Pons (tissue), 1 donor: ENCODE measurements around the gene ASCC1.
"Not testable (repeated sequence)": the region's sequence is repeated elsewhere in the genome, so short reads cannot be mapped to it uniquely, and the experiment has no call there.

Experiments used
- DNase-seq: peaks from one replicate; pipeline ENCODE4 v3.0.0-alpha.2; 2016; ENCODE audit warnings: low spot score

Gene ASCC1

DNA sequence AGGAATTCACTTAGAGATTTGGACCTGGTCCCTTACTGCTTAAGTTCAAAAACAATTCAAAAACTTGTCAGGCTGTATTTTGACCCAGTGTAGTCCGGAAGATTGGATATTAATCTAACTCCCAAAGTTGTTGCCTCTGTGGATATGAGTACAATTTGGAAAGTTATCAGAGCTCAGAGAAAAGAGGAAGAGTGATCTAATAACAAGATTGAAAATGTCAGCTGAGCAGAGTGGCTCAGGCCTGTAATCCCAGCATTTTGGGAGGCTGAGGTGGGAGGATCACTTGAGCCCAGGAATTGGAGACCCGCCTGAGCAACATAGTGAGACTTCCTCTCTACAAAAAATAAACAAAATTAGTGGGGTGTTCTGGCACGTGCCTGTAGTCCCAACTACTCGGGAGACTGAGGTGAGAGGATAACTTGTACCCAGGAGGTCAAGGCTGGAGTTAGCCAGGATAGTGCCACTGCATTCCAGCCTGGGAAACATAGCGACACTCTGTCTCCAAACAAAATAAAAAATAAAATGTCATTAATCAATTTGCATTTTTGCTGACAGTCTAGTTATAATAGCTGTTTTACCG is 3.2 kb upstream of the ASCC1 start:
- no peak for DNase-seq

DNA sequence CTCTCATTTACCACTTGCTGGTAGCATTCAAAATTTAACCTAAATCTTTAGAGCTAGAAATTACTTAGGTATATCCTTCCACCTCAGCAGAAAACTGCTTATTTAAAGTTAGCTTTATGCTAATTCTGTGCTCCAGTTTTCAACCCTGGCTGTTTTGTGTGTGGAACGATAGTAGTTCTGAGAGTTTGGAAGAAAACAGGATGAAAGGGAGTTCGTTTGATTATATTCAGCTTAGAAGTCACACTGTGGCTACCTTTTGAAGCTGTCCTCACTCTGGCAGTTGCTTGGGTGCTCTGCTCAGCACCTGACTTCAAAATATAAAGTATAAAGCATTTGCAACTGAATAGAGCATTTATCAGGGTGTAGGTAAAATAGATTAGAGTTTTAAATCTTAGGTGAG is 2.6 kb upstream of the ASCC1 start:
- no peak for DNase-seq

DNA sequence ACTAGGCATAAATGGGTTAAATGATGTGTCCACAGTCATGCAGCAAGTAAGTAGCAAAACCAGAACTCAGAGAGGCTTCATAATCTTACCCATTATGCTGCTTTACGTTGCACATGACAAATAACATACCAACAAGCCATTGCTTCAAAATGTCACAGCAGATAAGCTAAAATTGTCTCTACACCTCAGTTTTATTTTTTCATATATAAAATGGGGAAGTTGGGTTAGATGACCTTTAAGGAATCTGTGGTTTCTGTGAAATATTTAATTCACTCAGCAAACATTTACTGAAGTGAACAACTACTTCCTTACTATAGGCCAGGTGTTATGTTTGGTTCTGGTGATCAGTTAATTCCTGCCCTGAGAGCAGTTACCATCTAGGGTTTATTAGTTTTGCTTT is 2.2 kb upstream of the ASCC1 start:
- no peak for DNase-seq

DNA sequence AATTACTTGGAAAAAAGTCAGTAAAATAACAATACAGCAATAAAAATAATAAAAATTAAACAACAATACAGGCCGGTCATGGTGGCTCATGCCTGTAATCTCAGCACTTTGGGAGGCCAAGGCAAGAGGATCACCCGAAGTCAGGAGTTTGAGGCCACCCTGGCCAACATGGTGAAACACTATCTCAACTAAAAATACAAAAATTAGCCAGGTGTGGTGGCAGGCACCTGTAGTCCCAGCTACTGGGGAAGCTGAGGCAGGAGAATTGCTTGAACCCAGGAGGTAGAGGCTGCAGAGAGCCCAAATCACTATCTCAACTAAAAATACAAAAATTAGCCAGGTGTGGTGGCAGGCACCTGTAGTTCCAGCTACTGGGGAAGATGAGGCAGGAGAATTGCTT is 4.2 kb downstream of the ASCC1 start:
- not testable (repeated sequence) for DNase-seq

DNA sequence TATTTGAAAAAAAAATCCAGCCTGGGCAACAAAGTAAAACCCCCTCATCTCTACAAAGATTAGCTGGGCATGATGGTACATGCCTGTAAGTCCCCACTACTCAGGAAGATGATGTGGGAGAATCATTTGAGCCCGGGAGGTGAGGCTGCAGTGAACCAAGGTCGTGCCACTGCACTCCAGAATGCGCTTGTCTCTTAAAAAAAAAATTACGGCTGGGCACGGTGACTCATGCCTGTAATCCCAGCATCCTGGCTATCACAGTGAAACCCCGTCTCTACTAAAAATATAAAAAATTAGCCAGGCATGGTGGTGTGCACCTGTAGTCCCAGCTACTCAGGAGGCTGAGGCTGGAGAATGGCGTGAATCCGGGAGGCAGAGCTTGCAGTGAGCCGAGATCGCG is 4.7 kb downstream of the ASCC1 start:
- DNase-seq = not testable (repeated sequence)

DNA sequence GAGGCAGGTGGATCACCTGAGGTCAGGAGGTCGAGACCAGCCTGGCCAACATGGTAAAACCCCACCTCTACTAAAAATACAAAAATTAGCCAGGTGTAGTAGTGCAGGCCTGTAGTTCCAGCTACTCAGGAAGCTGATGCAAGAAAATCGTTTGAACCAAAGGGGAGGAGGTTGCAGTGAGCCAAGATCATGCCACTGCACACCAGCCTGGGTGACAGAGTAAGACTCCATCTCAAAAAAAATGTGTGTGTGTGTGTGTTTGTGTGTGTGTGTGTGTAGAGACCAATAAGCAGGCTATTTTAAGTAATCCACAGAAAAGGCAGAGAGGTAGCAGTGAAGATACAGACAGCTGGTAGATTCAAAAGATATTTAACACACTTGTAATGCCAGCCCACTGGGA is 7.5 kb downstream of the ASCC1 start:
- DNase-seq = not testable (repeated sequence)

DNA sequence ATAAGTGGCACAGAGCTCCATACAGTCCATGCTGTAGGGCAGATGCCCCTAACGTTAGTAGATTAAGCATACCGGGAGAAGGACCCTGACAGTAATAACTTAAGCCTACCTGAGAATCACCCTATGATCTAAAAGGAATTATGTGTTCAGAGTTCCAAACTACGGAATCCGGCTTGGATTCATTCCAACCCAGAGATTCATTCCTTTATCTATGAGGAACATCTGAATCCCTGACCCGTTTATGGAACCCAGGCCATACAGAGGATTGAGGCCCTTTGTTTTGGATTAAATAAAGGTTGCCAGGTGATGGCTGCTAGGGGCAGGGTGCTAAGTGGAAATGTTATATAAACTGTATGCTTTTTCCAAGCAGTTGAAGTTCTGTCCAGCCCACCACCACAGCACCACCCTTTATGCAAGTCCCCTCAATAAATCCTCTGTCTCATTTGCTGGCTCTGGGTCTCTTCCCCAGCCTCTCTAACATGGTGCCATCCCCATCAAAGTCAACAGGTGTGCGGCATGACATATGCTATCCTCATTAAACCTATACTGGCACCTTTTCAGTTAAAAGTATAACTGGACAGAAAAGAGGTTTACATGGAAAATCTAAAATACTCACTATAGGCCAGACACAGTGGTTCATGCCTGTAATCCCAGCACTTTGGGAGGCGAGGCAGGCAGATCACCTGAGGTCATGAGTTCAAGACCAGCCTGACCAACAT is 9.4 kb downstream of the ASCC1 start:
- no peak for DNase-seq

DNA sequence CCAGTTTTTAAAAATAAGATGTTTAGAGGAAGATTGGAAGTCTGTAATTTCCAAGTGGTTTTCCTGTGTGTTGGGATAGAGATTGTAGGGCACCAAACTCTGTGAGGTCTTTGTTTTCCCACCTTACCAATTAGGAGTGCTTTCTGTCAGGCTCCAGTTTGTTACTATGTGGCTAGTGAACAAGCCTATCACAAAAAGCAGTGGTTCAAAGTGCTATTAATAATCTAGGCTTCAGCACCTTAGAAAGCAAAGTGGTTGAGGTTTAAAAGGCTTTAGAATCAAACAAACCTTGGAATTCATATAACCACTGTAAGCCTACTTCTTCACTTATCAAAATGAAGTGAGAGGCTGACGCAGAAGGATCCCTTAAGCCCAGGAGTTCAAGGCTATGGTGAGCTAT is 11.4 kb downstream of the ASCC1 start:
- DNase-seq = no peak

DNA sequence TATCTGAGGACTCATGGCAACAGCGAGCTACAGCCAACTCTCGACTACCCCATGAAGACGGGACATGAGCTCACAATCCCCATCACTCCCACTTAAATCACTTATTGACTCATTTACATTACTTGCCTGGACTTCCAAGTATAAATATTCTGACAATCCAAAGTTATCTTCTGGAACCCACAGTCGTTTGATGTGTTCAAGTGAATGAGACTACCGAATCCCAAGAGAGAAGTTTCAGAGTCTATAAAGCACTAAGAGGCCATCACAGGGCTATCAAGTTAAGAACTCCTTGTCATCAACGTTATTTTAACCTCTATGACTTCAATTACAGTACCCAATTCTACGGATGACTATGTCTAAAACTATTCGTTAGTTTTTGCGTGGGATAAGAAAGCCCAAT is 11.8 kb downstream of the ASCC1 start:
- DNase-seq = no peak

DNA sequence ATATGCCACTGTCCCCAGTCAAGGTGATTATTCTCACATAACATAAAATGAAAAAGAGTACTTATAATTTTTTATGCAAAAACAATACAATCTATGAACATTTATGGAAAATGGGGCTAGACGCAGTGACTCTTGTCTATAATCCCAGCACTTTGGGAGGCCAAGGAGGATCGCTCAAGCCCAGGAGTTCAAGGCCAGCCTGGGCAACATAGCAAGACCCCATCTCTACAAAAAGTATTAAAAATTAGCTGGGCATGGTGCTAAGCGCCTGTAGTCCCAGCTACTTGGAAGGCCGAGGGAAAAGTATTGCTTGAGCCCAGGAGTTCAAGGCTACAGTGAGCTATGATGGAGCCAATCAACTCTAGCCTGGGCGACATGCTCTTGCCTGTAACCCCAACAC is 14.8 kb downstream of the ASCC1 start:
- no peak for DNase-seq

DNA sequence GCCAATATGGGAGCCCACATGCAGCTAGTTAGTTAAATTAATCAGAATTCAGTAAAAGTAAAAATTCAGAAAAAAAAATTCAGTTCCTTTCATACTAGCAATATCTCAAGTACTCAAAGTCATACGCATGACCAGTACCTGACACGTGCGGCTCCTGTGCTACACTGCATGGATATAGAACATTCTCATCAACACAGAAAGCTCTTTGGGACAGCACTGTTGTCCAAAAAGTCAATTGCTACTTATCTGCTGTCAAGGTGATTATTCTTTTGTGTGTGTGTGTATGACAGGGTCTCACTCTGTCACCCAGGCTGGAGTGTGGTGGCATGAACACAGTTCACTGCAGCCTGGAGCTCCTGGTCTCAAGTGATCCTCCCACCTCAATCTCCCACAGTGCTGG is 15.2 kb downstream of the ASCC1 start:
- DNase-seq = no peak

DNA sequence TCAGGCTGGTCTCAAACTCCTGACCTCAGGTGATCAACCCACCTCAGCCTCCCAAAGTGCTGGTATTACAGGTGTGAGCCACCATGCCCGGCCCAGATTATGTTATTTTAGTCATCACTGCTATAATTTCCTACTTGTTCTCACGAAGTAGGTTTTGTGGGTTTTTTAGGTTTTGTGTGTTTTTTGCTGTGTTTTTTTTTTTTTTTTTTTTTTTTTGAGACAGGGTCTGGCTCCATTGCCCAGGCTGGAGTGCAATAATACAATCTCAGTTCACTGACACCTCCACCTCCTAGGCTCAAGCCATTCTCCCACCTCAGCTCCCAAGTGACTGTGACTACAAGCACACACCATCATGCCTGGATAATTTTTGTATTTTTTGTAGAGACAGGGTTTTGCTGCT is 21.1 kb downstream of the ASCC1 start:
- DNase-seq = no peak

DNA sequence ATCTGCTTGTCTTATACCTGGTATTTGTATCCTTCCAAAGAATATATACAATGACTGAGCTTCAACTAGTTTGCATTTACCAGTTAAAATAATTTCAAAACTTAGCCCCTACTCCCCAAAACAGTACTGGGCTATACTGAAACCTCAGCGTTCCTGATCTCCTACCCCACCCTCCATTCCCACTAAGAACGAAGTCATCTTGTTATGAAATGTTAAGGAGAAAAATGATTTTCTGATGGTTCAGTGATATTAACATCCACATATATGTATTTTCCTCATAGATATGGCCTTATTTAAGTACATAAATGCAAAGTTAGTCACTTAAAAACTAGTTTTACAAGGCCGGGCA is 29.1 kb downstream of the ASCC1 start:
- no peak for DNase-seq

DNA sequence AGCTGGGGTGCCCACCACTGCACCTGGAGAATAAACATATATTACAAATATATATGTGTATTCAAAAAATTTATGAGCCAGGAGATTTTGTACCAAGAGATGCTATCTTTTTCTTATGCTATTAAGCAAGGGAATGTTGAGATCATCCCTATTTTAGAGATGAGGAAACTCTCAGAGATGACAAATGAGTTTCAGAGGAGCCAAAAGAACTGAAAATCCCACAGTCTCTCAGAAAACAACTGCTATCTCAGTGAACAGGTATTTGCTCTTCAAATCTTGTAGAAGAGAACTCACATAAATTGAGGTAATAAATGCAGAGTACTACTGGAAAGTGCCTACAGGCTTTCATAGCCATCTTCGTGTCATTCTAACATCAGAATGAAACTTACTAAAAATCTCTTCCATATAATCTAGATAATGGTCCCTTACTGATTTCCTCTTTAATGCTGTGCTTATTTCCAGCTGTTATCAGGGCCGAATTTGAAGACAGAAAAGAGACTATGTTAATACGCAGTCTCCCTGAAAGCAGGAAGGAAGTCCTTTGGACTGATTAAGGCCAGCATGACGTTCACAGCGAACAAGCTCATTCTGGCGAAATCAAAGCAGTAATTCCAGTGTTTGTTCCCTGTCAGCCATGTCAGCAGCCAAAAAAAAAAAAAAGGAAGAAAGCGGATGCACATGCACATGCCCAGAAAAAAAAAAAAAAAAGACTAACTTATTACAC is 29.7 kb downstream of the ASCC1 start:
- peak; percentile 60 for DNase-seq

DNA sequence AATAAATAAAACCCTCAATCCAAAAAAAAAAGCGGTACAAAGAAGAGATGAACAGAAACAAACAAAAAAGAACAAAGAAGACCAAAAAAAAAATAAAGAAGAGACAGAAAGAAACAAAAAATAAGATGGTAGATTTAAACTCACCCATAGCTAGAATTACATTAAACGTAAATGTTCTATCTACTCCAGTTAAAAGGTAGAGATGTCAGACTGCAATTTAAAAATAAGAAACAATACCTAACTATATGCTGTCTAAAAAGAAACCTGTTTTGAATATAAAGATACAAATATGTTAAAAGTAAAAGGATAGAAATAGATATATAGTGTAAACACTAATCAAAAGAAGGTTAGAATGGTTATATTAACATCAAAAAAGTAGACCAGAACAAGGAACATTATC is 31.9 kb downstream of the ASCC1 start:
- DNase-seq = no peak

DNA sequence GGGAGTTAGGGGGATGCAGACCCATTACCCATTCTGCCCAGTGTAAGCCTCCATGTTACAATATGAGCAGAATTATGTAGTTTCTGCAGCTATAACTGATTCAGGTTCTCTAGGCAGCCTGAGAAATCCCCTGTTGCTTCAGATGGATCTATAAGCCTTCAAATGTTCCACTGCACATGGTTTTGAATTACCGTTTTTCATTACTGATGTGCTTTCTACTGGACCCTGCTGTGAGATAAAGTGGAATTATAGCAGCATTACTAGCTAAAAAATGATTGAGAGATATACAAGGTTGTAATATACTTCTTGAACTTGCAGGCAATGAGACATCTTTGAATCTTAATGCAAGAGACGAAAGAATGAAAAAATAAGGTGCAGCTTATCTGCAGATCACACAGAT is 38.6 kb downstream of the ASCC1 start:
- DNase-seq = no peak

DNA sequence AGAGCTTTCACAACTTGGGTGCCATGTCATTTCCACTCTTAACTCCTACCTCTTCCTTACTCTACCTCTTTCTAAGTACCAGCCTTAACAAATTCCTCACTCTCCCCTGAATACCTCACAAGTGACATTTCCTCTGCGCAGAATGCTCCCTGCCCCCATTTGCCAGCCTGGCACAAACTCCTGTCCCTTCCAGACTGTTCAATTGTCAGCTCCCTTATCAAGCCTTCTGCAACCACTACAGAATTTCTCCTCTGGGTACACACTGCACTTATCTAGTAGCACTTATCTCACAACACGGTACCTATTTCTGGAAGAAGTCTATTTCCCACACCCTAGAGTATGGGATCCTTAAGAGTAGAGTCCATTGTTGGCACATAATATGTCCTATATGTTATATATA is 39.4 kb downstream of the ASCC1 start:
- no peak for DNase-seq

DNA sequence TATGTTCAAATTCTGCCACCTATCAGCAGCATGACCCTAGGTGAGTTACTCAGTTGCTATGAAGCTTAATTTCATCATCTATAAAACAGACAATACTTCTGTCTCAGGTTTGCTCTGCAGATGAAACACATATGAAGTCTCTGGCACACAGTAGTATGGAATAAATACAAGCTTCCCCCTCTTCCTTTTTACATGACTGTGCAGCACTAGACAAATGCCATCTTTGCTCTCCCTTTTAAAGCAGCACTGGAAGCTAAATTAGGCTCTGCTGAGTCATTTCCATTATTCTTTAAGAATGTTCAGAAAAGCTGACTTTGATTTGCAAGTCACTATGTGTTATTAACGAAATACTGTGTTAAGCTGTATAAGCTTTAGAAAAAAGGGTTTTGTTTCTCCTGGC is 40.9 kb downstream of the ASCC1 start:
- peak; percentile 8 for DNase-seq

DNA sequence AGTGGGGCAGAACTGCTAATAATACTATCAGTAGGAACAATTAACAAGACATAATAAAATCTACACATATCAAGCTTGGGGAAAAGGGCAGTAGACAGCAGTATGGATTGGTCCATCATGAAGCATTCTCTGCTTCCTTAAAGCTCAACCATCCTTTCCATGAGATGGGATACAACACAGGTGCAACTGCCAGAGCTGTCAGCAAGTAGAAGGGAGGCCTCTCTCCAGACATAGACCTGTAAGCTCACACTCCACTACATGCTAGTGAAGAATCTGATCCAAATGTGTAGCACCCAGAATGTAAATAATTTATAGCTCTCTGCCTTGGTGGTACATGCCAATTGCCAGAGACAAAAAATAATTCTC is 41.8 kb downstream of the ASCC1 start:
- DNase-seq = no peak

DNA sequence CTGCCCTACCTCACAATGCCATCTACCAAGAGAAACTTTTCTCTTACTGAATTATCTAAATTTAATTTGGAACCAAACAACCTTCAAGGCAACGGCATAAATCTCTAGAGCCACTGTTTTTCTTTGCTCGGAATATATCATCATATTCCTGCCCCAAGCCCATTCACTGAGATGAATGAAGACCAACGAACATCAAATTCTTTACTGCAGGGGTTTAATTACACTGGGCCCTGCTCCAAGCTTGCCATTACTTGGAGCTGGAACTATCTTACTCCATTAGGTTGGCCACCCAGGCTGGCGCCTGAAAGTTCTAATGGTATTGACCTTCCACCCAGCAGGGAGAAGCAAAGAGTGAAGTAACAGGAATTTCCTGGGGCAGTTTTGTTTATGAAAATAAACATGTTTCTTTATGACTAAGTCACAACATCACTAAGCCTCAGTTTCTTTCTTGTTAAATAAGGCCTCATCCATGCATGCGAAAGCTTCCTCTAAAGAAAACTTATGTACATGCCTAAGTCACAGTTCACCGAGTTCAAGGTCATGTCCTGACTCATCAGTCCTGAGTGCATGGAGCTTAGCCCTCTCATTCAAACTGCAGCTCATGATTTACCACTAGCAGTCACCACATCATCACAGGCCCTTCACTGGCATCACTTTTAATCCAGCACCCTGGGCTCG is 42.3 kb downstream of the ASCC1 start:
- no peak for DNase-seq

DNA sequence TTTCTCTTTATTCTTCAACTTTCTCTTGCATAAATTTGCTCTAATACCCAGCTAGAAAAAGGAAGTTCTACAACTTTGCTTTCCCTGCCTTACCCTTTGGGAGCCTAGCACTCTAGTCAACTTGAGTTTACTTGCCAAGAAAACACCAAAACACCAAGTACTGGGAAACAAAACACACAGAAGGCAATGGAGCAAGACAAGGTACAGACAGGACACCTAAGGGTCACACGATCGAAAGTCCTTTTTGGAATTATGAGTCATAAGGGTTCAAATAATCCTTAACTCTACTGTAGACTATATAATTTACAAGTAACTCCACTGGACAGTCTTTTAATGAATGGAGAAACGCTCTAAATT is 42.8 kb downstream of the ASCC1 start:
- no peak for DNase-seq

DNA sequence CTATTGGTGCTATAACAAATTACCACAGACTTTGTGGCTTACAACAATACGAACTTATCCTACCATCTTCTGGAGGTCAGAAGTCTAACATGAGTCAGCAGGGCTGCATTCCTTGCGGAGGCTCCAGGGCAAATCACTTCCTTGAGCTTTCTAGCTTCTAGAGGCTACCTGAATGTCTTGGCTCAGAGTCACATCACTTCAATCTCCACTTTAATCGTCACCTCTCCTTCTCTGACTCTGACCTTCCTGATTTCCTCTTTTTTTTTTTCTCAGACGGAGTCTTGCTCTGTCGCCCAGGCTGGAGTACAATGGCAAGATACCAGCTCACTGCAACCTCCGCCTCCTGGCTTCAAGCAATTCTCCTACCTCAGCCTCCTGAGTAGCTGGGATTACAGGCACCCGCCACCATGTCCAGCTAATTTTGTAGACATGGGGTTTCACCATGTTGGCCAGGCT is 44.9 kb downstream of the ASCC1 start:
- DNase-seq = no peak

DNA sequence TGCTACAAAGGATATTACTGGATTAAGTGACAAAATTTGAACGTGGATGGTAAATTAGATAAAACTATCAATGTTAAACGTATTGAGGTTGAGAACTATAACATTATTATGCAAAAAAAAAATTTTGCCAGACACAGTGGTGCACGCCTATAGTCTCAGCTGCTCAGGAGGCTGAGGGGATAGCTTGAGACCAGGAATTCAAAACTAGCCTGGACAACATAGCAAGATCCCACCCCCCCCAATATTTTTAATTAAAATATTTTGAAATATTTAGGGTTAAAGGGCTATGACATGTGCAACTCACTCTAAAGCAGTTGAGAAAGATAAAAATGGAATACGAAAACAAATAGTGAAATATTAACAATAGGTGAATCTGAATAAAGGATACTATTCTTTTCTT is 45.3 kb downstream of the ASCC1 start:
- DNase-seq = no peak
